Purkinje cell (primary cell): ENCODE data around the gene RIMOC1. TPM values are rescaled to one million over a fixed set of nuclear protein-coding genes. Genes with fewer than 3 reads are reported as not detected.

Experiments used
- polyA plus RNA-seq: library from polyadenylated mRNA; unstranded; fragments of >200 nt; fragmentation: Nextera tagmentation; gene quantifications from 2 replicates; pipeline ENCODE4 v1.2.1, GENCODE V29; 2014

RIMOC1 gene
- polyA plus RNA-seq: 28.1 and 31.8 TPM in 2 replicates

GRCh38 chr5:41903892-41904799, at the start of gene RIMOC1:
Gene RIMOC1, plus strand, starts transcription at chr5:41904344. Its CDS starts 24 bp downstream, at chr5:41904368.

GRCh38 chr5:41869724-41870626, 34.2 kb upstream of the RIMOC1 start, which contains the start of gene OXCT1:
Gene OXCT1, minus strand, starts transcription at chr5:41870425. Its CDS starts 67 bp downstream, at chr5:41870358.

GRCh38 chr5:41924872-41925554, 20.9 kb downstream of the RIMOC1 start, which contains the start of gene FBXO4:
Gene FBXO4, plus strand, starts transcription at chr5:41925281. Its CDS starts 29 bp downstream, at chr5:41925310.

Other genes with a start within 250 kb of the RIMOC1 start
- 74.0 and 79.4 TPM in 2 replicates for gene OXCT1, start 33.9 kb upstream of the RIMOC1 start, polyA plus RNA-seq
- gene FBXO4, start 20.9 kb downstream of the RIMOC1 start, polyA plus RNA-seq: 4.9 and 6.1 TPM in 2 replicates